Cardiac fibroblast (primary cell): Measurements from ENCODE around the gene EPC1.

Experiments used
- DNase-seq, 2 donors: peaks; one replicate each; pipeline versions ENCODE4 v3.0.0 to v3.0.0-alpha.2; 2010; ENCODE audit warnings: low read depth in 2 of 2
- H3K4me3 ChIP-seq, 2 donors: replicated peaks in 1 of 2; 1 replicate in 1 of 2; 2 replicates in 1 of 2; pipeline ENCODE4 v1.5.1; 2011; ENCODE audit warnings: low read depth in 2 of 2, low read length in 2 of 2, mild to moderate bottlenecking in 2 of 2, moderate library complexity in 1 of 2
- TF ChIP-seq, protein P1 (sequence below): IDR thresholded peaks from one replicate; pipeline ENCODE4 v1.5.1; 2011; ENCODE audit warnings: low read depth, mild to moderate bottlenecking, low read length, inconsistent platforms

EPC1 gene

DNA sequence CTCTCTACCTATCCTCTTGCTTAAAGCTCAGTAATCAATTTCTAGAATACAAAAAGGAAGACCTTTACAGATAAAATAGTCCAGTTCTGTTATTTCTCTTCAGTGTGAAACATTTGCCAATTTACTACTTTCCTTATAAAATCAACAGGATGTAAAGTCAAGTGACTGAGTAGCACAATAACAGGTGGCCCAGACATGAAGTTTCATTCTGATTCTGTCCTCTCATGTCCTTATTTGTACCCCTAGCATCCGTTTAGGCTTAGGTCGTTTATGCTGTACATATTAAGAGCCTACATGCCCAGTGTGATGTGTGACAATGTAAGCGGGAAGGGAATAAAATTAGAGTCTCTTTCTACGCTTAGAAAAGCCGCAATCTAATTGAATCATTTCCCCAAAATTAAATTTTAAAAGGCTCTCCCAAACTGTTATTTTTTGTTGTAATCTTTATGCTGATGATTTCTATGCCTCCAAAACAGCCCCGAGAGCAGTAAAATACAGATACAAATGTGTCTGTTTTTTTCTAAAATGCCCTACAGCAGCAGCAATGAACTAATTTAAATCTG, 29.1 kb downstream of the EPC1 start:
- H3K4me3 ChIP-seq: no peak overlapping the region
- no peak for DNase-seq
- TF ChIP-seq, protein P1, sequence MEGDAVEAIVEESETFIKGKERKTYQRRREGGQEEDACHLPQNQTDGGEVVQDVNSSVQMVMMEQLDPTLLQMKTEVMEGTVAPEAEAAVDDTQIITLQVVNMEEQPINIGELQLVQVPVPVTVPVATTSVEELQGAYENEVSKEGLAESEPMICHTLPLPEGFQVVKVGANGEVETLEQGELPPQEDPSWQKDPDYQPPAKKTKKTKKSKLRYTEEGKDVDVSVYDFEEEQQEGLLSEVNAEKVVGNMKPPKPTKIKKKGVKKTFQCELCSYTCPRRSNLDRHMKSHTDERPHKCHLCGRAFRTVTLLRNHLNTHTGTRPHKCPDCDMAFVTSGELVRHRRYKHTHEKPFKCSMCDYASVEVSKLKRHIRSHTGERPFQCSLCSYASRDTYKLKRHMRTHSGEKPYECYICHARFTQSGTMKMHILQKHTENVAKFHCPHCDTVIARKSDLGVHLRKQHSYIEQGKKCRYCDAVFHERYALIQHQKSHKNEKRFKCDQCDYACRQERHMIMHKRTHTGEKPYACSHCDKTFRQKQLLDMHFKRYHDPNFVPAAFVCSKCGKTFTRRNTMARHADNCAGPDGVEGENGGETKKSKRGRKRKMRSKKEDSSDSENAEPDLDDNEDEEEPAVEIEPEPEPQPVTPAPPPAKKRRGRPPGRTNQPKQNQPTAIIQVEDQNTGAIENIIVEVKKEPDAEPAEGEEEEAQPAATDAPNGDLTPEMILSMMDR: no peak

DNA sequence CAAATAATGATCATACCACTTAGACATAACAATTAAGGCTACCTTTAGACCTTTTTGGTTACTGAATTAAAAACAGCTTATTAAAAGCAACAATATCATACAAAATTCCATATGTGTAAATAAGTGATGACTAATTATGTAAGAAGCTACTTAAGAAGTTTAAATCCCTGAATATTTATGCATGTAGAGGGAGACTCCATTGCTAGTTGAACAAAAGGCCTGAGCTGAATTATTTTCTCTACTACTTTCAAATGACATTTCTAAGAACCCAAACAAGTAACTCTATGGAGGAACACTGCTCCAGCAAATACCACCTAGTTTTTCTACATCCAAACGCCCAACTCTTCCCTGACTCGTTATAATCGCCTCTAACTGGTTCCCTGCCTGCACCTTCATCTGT, 31.5 kb downstream of the EPC1 start:
- no peak overlapping the region for H3K4me3 ChIP-seq
- TF ChIP-seq, protein P1: no peak
- DNase-seq: no peak

DNA sequence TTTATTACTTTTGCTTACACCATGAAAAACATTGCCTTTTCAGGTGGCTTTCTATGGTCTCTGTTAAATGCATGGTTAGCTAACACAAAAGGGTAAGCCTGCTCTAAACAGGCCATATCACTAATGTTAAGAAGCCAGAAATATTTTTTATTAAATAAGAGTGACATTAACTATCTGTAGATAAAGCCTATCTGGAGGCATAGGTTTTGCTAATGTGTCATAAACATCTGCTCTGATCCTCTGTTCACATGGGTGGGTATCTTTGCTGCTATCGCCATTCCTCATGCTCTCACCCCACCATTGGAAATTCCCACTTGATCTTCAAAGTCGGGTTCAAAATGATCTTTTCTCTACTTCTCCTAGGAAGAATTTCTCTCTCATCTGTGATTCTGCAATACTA, 32.4 kb downstream of the EPC1 start:
- H3K4me3 ChIP-seq: no peak overlapping the region
- DNase-seq: no peak
- TF ChIP-seq, protein P1: no peak

DNA sequence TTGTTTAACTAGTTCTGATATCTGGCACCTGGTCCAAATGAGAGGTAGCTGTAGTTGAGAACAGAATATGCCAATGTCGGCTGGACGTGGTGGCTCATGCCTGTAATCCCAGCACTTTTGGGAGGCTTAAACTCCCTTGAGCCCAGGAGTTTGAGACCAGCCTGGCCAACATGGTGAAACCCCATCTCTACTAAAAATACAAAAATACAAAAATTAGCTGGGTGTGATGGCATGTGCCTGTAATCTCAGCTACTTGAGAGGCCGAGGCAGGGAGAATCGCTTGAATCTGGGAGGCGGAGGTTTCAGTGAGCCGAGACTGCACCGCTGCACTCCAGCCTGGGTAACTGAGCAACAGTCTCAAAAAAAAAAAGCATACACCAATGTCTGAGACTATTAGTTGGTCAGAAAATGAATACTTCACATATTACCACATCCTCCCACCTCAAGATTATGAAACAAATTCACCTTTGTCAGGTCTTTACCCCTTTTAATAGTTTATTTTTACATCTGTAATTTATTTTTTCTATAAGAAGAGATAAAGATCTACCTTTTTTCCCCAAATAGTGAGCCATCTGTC, 38.8 kb downstream of the EPC1 start:
- H3K4me3 ChIP-seq: no peak overlapping the region
- no peak for DNase-seq
- TF ChIP-seq, protein P1: no peak

DNA sequence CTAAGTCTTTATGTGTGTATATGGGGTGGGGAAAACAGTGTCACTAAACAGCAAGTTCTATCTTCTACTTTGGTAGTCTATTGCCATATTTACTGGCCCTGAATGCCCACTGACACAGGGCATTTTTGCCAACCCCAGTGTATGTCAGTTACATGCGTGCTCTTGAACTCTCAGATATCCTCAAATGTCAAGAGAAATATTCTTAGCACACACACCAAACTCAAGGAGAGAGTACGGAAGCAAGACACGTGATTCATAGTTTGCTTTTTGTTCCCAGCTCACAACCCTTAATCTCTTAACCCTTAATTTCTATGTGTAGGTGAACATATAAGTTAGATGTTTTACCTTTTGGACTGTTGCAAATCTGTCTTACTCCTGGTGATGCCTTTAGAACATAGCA, 39.3 kb downstream of the EPC1 start:
- TF ChIP-seq, protein P1: no peak
- H3K4me3 ChIP-seq: no peak overlapping the region
- DNase-seq: no peak

DNA sequence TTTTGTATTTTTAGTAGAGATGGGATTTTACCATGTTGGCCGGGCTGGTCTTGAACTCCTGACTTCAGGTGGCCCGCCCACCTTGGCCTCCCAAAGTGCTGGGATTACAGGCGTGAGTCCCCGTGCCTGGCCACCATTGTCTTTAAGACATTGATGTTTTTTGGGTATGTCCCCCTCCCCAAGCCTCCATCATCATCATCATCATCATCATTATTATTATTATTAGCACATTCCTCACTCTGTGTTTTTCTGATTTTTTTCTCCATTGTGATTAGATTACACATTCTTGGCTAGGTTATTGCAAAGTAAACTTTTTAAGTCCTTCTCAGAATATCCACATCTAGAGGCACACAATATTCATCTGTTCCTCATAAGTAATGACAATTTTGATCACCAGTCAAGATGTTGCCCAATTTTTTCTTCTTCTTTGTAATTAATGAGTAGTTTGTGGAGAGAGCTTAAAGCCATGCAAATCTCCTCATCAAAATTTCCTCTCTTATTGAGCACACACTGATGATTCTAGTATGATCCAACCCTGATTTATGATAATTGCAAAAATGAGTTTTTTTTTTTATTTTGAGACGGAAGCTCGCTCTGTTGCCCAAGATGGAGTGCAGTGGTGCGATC, 47.5 kb downstream of the EPC1 start:
- TF ChIP-seq, protein P1: no peak
- DNase-seq: no peak
- no peak overlapping the region for H3K4me3 ChIP-seq
